Measurements from ENCODE around the gene ATRIP.

Gene ATRIP

DNA sequence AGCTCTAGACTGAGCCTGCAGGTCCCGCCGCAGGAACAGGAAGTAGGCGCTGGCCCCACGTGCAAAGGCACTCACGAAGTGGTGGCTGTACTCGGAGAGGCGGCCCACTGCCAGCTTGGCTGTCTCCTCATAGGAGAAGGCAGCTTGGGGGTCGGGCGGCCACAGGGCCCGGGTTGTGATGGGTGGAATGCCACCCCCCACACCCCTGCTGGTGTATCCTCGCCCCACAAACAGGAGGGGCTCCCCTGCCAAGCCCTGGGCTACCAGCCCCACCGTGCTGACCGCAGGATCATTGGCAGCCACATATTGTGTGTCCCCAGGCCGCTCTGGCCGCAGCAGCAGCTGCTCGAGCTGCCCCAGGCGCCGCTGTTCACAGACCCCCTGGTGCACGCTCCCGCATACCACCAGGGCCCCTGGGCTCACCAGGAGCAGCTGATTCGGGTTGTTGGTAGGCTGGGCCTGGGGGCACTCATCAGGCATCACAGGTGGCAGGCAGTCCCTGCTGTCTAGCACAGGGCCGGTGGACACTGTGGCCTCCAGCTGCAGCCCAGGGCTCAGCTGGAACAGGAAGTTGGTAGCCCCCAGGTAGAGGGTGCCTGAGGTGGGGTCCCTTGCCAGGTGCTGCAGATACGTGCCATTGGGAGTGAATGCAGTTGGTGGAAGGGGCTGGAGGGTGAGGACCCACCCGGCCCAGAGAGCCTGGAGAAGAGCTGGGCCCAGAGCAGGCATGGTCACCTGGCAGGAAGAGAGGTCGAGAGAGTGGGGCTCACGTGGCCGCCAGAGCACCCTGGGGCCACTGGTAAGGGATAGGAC is 22.4 kb upstream of the ATRIP start:
- CTCF ChIA-PET, result interaction anchor here (0.8 kb wide), 1 partner anchor 12 kb away, joined by 3 read pairs; no protein-coding TSS in a partner anchor
- POLR2A ChIA-PET (ENCODE audit: low non-redundant PET), result no interaction called here
- DNase-seq (ENCODE audit: low spot score), result no peak
- TF ChIP-seq, protein P1, sequence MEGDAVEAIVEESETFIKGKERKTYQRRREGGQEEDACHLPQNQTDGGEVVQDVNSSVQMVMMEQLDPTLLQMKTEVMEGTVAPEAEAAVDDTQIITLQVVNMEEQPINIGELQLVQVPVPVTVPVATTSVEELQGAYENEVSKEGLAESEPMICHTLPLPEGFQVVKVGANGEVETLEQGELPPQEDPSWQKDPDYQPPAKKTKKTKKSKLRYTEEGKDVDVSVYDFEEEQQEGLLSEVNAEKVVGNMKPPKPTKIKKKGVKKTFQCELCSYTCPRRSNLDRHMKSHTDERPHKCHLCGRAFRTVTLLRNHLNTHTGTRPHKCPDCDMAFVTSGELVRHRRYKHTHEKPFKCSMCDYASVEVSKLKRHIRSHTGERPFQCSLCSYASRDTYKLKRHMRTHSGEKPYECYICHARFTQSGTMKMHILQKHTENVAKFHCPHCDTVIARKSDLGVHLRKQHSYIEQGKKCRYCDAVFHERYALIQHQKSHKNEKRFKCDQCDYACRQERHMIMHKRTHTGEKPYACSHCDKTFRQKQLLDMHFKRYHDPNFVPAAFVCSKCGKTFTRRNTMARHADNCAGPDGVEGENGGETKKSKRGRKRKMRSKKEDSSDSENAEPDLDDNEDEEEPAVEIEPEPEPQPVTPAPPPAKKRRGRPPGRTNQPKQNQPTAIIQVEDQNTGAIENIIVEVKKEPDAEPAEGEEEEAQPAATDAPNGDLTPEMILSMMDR (conservative IDR thresholded peaks at IDR 0.05; ENCODE audit: low read depth), result no peak
- peak overlapping the region; percentile 99 for H3K27ac ChIP-seq

DNA sequence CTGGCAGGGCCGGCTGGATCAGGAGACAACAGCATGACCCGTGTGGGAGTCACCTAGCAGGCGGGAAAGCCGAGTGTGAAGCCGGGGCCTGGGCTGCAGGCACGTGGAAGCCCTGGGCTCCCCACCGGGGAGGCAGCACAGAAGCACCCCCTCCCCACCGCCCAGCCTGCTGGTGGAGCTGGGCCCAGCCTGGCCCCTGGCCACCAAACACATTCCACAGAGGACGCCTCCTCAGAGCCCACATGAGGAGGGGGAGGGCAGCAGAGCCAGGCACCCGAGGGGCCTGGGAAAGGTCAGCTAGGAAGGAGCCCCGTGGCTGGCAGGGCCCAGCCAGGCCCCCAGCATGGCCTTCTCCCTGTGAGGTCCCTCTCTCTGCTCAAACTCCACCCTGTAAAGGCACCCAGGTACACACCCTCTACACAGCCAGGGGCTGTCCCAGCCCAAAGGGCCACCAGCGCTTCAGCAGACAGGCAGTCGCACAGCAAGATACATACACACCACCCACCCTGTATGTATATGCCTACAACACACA is 21.2 kb upstream of the ATRIP start:
- CTCF ChIA-PET, result interaction anchor here (1.0 kb wide), 1 partner anchor 25 kb away, joined by 3 read pairs; no protein-coding TSS in a partner anchor
- TF ChIP-seq, protein P1 (conservative IDR thresholded peaks at IDR 0.05; ENCODE audit: low read depth), result no peak
- no peak for DNase-seq (ENCODE audit: low spot score)
- H3K27ac ChIP-seq, result peak overlapping the region; percentile 99
- POLR2A ChIA-PET (ENCODE audit: low non-redundant PET), result no interaction called here

DNA sequence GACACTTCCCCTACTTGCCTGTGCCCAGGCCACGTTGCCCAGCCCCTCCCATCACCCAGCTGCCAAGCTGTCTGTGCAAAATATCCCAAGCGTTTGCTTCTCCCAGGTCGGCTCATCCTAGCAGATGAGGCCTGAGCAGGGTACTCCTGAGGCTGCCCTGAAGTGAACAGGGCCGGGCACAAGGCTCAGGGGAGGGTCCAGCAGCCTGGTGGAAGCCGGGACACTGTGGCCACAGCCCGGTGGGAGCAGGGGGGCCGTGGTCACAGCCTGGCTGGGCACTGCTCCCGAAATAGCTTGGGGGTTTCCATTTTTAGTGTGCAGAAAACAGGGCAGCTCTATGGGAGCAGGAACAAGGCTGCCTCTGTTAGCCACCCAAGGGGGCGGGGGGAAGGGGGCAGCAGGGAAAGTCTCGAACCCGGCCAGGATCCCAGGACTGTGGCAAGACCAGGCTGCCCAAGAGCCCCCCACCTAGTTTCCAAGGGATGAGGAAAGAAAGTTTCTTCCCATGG is 20.1 kb upstream of the ATRIP start:
- POLR2A ChIA-PET (ENCODE audit: low non-redundant PET), result no interaction called here
- TF ChIP-seq, protein P1 (conservative IDR thresholded peaks at IDR 0.05; ENCODE audit: low read depth), result no peak
- peak overlapping the region; percentile 99 for H3K27ac ChIP-seq
- DNase-seq (ENCODE audit: low spot score), result no peak
- CTCF ChIA-PET, result interaction anchor here (0.6 to 1.0 kb wide), 3 partner anchors 26 to 156 kb away, joined by 3 read pairs; no protein-coding TSS in a partner anchor

DNA sequence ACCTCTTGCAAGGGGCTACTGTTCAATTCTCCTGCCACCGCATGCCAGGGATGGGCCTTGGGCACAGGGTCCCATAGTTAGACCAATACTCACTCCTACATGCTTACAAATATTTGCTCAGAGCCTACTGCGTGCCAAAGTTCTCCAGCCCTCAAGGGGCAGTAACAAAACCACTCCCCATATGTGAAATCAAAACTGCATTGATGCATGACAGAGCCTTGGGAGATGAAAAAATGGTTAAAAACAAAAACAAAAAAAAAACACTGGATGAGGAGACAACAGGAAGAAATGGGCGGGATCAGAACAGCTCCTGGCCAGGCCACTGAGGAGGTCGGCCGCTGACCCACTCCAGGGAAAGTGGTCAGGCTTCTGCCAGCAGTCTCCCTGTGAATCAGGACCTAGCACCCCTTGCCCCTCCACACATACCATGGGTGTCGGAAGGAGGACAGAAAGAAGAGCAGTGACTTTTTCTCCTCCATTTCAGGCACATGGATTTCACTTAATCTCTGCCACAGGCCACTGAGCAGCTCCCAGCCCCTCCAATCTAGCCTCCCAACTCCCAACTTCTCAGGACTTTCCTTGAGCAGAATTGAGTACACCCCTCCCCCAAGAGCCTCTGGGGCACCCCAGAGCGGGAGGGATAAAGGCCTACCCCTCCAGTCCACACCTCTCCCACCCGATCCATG is 19.4 kb upstream of the ATRIP start:
- ChIA-PET CTCF (interaction anchor here (0.6 kb wide), 1 partner anchor 30 kb away, joined by 3 read pairs; no protein-coding TSS in a partner anchor), POLR2A (ENCODE audit: low non-redundant PET) (no interaction called here)
- peak overlapping the region; percentile 99 for H3K27ac ChIP-seq
- no peak for DNase-seq (ENCODE audit: low spot score)
- TF ChIP-seq, protein P1 (conservative IDR thresholded peaks at IDR 0.05; ENCODE audit: low read depth), result no peak

DNA sequence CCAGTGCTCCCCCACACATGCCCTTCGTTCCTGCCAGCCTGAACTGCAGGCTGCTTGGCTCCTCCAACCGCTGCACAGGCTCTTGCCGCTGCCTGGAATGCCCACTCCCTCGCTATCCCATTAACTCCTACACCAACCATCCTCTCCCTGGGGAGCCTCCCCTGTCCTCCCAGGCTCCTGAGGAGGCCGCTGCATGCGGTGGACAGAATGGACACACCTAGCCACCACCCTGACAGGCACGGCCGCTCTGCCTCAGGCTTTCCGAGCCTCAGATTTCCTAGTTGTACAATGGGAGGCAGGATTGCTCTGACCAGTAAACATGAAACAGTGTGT is 18.9 kb upstream of the ATRIP start:
- H3K27ac ChIP-seq, result peak overlapping the region; percentile 99
- TF ChIP-seq, protein P1 (conservative IDR thresholded peaks at IDR 0.05; ENCODE audit: low read depth), result no peak
- DNase-seq (ENCODE audit: low spot score), result no peak
- ChIA-PET CTCF (no interaction called here), POLR2A (ENCODE audit: low non-redundant PET) (no interaction called here)

DNA sequence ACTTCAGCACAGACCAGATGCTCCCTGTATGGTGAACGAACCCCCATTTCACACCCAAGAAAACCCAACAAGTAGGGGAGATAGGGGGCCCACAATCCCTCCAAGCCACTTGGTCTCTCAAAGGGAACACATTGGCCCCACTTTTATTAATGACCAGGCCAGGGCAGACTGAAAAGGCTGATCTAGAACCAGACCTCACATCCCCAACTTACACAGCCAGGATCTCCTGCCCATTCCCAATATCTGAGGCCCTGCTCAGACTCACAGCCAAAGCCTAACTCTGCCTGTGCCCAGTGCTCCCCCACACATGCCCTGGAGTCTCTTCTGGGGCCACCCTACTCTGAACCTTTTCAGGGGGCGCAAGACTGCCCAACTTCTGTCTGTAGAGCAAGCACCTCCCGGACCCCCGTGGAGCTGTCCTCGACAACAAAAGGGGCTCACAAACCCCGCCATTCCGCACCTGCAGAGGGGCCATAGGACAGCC is 18.4 kb upstream of the ATRIP start:
- CTCF ChIA-PET, result no interaction called here
- POLR2A ChIA-PET (ENCODE audit: low non-redundant PET), result interaction anchor here (0.6 kb wide), 1 partner anchor 9 kb away, joined by 3 read pairs; no protein-coding TSS in a partner anchor

More for the DNA sequence above, 18.4 kb upstream of the ATRIP start:
- H3K27ac ChIP-seq, result peak overlapping the region; percentile 99
- DNase-seq (ENCODE audit: low spot score), result no peak
- TF ChIP-seq, protein P1 (conservative IDR thresholded peaks at IDR 0.05; ENCODE audit: low read depth), result no peak
